Measurements from ENCODE around the gene FGF23.

The FGF23 gene

DNA sequence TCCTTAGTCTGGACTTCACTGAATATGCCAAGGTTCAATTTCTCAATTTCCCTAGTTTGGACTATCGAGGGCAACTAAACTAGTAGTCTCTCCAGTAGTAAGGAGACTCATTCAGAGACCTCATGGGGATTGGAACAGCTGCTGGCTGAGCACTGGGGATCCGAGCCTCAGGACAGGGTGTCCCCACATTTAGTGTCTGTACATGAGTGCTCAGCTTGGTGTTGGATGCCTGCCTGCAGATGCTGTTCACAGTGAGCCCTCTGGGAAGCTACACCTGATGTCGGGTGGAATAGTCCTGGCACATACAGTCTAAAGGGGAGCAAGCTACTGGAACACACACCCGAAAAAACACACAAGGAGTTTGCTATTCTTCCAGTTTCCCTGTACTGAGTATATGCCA, 820 bp upstream of the FGF23 start:
- no peak for DNase-seq

DNA sequence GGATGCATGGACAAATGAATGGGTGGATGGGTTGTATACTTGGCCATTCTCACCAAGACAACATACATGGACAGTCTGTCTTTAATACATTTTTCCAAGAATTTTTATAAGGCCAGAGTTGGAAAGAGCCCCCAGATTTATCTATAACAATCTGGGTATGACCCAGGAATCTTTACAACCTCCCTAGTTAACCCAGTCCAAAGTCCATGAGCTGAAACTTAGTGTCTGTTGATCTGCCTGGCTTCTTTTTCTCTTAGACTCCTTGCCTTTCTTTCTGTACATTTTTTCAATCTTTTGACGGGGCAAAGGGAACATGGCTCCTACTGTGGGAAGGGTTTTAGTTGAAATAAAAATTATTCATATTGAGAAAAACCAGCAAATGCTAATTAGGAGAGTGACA, 740 bp downstream of the FGF23 start:
- DNase-seq = no peak

DNA sequence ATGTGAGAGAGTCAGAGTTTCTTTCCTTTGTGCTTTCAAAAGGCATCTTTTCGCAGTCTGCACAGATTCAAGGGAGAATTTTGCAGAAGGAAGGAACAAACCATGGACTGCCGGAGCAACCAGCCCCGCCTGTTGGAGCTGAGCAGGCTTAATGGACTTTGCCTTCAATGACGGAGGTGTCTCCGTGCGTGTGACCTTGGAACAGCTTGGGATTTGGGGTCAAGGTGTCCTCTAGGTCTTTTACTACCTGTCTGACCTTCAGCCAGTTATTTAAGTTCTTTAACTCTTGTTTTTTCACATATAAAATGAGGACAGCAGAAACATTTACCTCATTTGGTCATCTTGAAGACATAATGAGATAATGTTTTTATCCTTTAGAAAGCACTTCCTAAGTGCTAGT, 4.1 kb downstream of the FGF23 start:
- DNase-seq = no peak

DNA sequence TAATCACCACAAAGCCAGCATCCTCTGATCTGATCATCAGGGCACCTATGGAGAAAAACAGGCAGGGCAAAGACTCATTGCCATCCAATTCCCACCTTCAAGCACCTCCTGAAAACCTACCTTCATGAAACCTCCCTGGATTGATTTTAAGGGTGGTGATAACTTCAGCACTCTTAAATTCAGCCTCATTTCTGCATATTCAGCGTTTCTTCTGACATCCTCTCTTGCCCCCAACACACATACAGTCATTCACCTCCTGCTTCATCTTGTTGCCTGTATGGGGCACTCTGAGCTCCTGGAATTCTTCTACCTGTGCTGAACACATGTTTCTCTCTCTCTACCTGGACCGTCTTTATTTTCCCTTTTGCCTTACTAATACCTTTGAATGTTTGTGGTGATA, 6.9 kb downstream of the FGF23 start:
- DNase-seq = no peak

DNA sequence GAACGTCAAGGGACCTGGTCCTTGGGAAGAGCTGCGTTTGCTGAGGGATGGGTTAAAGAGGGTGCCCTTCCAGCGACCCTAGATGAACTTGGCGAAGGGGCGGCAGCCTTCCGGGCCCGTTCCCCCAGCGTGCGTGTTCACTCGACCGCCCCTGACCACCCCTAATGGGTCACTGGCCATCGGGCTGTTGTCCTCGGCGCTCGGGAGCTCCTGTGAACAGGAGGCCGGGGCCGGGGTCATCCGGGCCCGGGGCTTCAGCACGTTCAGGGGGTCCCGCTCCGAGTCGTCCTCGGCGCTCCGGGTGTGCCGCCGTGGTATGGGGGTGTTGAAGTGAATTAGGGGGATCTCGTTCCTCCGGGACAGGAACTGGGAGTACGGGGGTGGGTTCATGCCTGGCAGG, 9.2 kb downstream of the FGF23 start:
- DNase-seq = no peak

DNA sequence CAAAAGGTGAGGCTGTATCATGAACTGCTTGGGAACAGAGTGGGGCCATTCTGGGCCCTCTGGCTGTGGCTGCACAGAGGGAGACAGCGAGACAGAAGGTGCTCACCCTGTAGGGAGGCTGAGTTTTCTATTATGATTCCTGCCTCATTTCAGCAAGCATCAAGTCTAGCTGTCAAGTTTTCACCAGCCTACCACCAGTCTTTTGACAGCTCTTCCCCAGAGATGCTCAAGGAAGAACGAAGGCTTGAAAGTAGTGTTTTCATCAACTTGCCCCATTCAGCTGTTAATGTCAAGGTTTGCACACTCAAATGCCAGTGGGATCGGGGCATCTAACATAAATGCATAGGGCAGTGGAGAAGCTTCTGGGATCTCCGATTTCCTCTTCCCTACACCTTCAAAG, 10.0 kb downstream of the FGF23 start:
- DNase-seq = no peak

DNA sequence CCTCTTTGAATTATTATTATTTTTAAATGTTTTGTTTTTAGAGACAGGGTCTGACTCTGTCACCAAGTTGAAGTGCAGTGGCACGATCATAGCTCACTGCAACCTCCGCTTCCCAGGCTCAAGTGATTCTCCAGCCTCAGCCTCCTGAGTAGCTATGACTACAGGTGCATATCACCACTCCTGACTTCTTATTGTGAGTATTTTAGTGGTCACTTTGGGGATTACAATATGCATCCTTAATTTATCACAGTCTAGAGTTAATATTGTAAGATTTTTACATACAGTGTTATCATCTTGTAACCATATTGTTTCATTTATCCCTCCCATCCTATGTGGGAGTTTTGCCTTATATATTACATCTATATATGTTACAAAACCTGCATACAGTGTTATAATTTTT, 13.4 kb downstream of the FGF23 start:
- DNase-seq = no peak

DNA sequence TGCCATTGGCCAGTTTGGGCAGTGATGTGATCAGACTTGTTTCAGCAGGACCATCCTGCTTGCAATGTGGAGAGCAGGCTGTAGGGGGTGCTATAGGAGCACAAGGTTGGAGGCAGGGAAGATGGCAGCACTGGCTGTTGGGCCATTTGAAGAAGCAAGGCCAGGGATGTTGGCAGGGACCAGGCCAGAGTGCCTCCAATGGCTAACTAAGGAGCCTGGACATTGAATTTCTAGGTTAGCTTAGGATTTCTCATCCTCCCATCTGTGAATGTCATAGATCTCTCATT, 23.5 kb downstream of the FGF23 start:
- DNase-seq = peak; percentile 34 to 38 (median 37)

DNA sequence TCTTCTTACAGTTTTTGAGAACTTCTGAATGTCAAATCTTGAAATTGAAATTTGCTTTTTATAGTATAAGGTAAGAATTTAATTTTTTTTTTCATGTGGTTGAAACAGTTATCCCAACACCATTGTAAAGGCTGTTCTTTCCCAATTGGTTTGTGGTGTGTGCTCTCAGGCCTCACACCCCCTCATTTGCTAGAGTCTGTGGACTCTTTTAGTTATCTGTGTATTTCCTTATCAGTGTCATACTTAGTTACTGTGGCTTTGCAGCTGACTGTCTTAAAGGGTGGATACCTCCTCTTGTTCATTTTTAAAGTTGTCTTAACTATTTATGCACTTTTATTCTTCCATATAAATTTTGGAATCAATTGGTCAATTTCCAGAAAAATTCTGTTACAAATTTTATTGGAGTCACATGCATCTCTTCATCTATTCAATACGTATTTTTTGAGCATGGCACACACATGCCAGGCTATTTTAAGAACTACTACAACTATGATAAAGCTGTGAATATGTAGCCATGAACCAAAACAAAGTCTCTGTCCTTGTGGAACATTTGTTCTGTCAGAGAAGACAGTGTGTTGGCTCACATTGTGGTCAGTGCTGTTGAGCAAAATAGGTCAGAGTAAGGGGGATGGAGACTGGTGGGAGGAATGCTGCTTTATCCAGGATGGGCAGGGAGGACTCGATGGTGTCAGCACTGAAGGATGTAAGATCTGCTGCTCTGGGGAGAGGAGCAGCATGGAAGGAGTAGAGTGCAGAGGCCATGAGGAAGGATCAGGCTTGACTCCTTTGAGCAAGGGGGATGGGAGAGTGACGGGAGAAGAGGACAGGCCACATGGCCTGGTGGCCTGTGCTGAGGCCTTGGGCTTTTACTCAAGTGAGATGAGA, 24.1 kb downstream of the FGF23 start:
- no peak for DNase-seq

DNA sequence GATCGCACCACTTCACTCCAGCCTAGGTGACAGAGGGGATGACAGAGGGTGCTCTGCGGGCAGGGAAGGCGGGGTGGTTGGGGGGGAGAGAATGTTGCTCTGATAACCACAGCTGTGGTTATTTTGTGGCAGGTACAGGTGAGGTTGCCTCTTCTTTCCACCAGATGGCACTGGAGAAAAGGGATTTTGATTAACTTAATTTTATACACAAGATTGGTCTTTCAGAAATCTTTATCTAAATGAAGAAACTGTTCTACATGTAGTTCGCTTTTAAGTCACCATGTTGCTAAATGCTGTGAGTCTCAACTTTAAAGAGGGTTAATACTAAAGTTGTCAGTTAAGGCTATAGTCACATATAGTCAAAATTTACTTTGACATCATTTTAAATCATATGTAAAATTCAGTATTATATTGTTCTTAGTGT, 25.7 kb downstream of the FGF23 start:
- no peak for DNase-seq

DNA sequence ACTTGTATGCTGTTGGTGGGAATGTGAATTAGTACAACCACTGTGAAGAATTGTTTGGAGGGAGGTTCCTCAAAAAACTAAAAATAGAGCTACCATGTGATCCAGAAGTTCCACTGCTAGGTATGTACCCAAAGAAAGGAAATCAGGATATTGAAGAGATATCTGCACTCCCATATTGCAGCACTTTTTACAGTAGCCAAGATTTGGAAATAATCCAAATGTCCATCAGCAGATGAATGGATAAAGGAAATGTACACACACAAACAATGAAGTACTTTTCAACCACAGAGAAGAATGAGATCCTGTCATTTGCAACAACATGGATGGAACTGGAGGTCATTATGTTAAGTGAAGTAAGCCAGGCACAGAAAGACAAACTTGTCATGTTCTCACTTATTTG, 32.6 kb downstream of the FGF23 start:
- DNase-seq = no peak

DNA sequence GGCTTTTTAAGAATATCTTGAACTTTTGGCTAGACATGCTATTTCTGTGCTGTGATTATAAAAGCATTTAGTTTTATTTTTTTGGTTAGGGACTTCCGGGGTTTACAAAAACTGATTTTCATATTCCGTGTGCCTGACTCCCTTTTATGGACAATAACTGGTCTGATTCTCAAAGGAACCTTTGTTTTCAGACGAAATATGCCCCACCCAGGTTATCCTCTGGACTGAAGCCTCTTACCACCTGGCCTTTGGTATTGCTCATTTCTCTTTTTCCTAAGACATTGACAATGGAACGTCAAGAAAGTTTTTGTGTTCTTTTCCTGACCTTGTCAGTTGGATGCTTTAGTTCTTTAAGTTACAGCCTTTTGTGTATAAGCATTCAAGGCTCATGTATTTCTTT, 47.7 kb downstream of the FGF23 start:
- no peak for DNase-seq

DNA sequence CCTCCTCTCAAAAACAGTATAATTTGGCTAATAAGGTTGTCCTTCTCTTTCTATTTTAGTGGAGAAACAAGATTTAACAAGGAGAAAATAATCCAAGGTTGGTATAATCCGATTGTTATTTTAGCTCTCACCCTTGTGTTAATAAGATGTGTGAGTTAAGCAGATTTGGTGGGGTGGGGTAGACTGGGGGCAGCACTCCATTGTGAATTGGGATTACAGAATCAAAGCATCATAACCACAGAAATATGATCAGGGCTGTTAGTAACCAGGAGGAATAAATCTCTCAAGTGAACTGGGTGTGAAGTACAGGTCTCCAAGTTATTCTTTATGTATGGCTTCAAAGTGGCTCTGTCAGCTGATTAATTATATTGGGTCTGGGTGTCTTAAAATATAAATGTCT, 48.3 kb downstream of the FGF23 start:
- DNase-seq = no peak

DNA sequence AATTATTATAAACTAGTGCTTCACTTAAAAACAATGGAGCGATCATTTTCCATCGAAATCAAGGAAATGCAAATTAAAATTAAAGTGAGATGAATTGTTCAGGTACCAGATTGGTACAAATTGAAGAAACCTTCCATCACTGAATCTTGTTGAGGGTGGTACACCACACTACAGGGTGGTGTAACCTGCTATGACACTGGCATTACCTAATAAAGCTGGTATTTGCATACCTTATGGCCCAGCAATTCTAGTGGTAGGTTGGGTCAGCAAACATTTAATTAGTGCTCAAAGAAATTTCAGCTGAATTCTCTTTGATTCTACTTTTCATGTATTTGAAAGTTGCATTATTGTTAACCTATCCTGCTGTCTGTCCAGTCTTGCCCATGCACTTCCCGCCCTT, 49.3 kb downstream of the FGF23 start:
- no peak for DNase-seq

DNA sequence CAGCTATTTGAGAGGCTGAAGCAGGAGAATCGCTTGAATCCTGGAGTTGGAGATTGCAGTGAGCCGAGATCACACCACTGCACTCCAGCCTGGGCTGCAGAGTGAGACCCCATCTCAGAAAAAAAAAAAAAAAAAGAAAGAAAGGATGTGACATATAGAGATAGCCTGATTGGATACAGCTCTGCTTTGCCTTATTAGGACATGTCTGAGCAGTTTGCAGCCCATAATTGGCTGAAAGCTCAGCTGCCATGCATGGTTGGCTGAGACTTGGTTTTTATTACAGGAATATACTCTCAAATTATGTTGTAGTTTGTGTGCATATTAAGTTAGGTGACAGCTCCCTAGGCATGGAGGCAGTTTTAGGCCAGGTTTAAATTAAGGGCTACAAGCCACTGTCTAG, 52.2 kb downstream of the FGF23 start:
- DNase-seq = no peak

DNA sequence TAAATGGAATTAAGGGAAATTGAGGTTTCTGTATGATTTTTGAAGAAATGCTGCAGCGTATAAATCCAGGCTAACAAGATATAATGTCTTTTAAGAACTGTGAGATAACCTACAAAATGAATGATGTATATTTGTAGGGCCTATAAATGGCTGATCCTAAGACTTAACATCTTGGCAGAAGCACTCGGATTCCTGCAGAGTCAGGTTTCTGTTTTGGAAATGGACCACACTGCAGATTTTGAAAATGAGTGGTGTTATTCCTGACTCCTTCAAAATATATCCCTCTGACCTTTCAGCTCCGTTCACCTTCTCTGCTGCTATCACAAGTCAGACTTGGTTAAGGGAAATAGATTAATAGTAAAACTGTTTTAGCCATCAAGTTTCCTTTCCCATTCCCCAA, 53.5 kb downstream of the FGF23 start:
- DNase-seq = no peak

DNA sequence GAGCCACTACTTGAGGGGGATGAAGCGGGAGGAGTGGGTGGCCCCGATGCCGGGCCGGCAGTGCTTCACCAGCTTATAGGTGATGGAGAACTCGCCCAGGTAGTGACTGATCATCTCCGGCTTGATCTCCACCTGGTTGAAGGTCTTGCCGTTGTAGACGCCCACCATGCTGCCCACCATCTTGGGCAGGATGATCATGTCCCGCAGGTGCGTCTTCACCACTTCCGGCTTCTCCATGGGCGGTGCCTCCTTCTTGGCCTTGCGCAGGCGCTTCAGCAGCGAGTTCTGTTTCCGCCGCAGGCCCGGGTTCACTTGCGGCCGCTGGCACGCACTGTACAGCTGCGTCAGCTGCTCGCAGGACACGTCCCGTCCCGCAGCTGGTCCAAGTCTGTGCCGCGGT, 55.1 kb downstream of the FGF23 start:
- DNase-seq = no peak

DNA sequence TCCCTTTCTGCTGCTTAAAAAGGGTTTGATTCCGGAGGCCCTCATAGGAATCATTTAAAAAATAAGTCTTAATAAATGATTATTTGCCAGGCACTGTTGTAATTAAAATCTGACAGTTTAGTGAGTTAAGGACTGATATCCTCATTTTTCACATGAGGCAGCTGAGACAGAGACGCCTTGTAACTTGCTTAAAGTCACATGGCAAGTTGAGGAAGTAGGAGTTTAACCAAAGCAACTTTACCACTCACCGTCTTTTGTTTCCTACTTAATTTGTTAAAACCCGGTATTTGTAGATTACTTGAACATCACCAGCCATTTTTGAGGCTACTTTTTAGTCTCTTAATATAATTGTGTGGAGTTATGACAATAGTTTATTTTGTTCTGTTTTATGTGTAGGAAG, 56.1 kb downstream of the FGF23 start:
- peak; percentile 48 to 64 (median 63) for DNase-seq

DNA sequence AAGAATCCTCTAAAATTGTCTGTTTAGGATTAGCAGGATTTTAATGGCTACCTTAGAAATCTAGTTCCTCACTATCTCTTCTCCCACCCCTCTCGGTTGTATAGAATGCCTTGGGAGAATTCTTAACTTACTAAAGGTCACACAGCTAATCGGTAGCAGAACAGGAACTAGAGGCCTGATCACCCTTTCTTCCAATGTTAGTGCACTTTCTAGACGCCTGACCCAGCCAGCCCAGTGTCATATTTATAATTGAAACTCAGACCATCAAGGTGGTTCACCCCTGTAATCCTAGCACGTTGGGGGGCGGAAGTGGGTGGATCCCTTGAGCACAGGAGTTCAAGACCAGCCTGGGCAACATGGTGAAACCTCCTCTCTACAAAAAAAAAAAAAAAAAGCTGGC, 56.8 kb downstream of the FGF23 start:
- peak; percentile 28 to 33 (median 30) for DNase-seq

DNA sequence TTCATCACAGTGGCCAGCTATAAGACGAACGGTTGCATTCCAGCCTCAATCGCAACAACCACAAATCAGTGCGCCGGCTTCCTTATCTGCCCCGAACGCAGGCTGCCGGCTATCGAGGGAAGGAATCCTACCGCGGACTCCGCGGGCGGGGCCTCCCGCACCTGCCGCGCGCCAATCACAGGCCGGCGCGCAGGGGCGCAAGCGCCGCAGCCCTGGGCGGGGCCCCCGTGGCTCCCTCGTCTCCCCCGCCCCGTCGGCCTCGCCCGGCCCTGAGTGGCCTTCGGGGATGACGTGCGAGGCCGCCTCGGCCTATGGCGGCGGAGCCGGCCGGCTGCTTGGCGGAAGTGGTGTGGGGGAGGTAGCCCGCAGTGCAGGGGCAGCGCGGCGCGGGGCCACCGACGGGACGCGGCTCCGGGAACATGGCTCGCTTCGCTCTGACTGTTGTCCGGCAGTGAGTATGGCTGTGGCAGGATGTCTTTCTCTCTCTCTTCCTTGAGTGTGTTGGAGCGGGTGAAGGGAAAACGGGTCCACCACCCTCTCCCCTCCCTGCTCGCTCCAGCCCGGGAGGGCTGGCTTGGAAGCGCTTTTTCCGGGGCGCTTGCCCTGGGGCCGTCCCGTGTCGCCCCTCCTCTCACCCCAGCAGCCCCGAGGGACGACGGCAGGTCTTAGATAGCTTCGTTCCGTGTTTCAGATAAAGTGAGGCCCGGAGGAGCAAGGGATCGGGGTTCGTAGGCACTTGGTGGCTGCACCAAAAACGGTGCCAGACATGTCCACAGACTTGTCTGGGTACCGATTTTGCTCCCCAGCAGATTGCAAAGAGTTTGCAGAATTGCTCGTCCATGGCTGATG, 58.4 kb downstream of the FGF23 start, which contains the start of gene TIGAR:
Gene TIGAR, plus strand, starts transcription at position 361 of the 849 bp plus-strand sequence. Its CDS starts 59 bp downstream, at position 420.
- peak; percentile 98 to 100 (median 99) for DNase-seq

DNA sequence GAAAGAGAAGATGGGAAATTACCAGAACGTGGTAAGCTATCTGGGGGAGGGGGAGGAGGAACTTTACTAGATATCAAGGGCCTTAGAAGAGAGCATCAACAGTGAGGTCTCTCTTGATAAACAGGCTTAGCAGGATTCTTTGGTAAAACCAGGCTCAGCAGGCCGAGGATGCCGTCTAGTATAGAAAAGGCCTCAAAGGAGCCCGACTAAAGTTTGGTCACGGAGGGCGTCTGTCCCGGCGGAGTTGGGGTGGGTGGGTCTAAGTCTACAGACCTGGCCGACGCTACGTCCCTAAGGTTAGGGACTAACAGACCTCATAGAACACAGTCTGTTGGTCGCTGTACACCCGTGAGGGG, 59.0 kb downstream of the FGF23 start:
- DNase-seq = no peak

Measured in suppressor macrophage treated with lipopolysaccharide for 1 hour (primary cell).